Activated CD4-positive, alpha-beta T cell treated with anti-CD3 and anti-CD28 coated beads, Interleukin-10, Interleukin-2, amounts not matched to agents 100 ng/mL and 50 ng/mL, durations not matched to agents 16 hours and 8 hours (primary cell): ENCODE data around the gene POC1B.

Source experiments
- DNase-seq: peaks from one replicate; pipeline ENCODE4 v3.0.0-alpha.2; 2020

Gene POC1B

GRCh38 chr12:89417246-89417977 lies 108.4 kb downstream of the POC1B start:
- no peak for DNase-seq

DNA sequence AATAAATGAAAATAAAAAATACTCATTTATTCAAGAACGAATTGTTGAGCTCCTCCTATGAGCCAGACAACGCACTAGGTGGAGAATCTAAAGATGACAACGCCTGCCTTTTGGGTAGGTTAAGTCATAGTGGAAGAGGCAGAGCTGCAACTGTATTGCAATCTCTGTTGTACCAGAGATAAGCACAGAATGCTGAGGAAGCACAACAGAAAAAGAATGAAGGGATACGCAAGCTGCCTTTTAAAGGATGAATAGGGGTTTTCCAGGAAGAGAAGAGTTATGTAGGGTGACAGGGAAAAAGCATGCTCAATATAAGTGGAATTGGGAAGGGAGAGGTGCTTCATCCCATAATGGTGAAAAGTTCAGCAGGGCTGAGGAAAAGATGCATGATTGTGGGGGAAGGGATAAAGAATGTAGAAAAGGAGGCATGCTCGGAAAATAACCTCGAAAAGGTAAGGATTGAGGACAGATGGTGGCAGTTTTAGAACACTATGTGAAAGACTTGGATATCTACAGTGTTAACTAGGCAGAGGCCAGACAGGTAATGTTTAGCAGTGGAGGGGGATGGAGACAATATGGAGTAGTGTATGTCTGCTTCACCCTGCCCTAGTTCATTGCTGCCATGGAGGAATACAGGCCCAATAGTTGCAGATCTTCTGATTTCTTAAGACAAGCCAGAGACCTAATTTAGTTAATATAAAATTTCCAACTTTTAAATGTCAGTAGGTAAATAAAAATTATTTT lies 109.6 kb downstream of the POC1B start:
- DNase-seq, result no peak

GRCh38 chr12:89414851-89415250 lies 111.0 kb downstream of the POC1B start:
- DNase-seq, result no peak

- no peak for DNase-seq
Measured at GRCh38 chr12:89414322-89414721, 111.5 kb downstream of the POC1B start.

GRCh38 chr12:89413234-89413633 lies 112.6 kb downstream of the POC1B start:
- DNase-seq, result no peak

- DNase-seq, result no peak
Measured at GRCh38 chr12:89412665-89413064, 113.2 kb downstream of the POC1B start.

GRCh38 chr12:89411846-89412245 lies 114.0 kb downstream of the POC1B start:
- no peak for DNase-seq

DNA sequence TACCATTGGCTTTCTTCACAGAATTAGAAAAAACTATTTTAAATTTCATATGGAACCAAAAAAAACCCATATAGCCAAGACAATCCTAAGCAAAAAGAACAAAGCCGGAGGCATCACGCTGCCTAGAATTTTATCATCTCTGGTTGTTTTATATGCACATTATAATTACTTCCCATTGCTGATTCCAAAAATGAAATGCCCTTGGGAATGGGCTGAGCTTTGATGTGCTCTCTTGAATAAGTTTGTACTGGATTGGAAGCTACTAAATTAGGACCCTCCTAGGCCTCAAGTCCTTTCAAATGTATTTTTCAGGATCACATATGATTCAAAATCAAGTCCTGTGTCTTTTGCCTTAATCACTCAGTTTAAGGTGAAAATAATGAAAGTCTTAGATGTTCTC lies 114.6 kb downstream of the POC1B start:
- no peak for DNase-seq

DNA sequence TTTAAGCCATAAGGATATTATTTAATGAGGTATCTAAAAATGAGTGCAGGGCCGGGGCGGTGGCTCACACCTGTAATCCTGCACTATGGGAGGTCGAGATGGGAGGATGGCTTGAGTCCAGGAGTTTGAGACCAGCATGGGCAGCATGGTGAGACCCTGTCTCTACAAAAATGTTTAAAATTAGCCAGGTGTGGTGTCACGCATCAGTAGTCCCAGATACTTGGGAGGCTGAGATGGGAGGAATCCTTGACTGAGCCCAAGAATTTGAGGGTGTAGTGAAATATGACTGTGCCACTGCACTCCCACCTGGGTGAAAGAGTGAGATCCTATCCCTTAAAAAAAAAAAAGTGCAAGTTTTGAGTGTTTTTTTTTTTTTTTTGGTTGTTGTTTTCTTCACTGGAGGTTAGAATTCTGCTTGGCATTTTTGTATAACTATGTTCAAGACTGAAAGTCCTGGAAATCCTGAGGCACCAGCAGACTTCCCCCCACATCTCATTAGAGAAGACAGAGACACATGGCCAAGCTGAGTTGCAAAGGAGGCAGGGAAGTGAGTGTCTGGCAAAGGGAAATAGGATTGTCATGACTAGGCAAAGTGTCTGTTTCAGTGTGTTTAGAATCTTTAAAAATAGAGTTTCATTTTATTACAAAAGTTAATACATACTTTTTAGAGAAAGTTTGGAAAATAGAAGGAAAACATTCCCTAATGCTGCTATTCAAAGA lies 120.1 kb downstream of the POC1B start:
- DNase-seq, result no peak

GRCh38 chr12:89401433-89402058 lies 124.3 kb downstream of the POC1B start:
- DNase-seq, result no peak

GRCh38 chr12:89400415-89400814 lies 125.4 kb downstream of the POC1B start:
- DNase-seq, result no peak

- no peak for DNase-seq
Measured at GRCh38 chr12:89395712-89396111, 130.1 kb downstream of the POC1B start.

DNA sequence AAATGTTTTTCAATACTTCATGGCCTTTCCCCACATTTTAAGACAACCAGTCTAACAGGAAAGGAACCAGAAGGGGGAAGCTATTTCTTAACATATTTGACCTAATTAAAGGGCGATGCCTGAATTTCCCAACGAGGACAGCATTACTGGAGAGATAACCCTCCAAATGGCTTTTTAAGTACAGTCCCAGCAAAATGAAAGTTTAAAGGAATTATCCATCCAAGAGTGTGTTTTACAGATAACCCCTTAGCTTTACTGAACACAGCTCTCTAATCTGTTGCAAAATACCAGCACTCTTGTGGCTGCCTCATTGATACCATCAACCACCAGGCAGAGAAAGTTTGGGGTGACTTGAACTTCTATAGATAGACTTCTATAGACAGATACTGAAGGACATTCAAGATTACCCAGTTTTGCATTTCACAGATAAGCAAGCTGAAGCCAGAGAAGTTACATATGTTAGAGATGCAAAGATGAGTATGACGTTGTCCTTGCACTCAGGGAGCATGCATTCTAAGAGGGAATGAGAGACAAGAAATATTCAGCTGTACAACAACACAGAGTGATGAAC lies 132.2 kb downstream of the POC1B start:
- DNase-seq, result no peak

GRCh38 chr12:89392391-89392790 lies 133.5 kb downstream of the POC1B start:
- DNase-seq, result no peak

DNA sequence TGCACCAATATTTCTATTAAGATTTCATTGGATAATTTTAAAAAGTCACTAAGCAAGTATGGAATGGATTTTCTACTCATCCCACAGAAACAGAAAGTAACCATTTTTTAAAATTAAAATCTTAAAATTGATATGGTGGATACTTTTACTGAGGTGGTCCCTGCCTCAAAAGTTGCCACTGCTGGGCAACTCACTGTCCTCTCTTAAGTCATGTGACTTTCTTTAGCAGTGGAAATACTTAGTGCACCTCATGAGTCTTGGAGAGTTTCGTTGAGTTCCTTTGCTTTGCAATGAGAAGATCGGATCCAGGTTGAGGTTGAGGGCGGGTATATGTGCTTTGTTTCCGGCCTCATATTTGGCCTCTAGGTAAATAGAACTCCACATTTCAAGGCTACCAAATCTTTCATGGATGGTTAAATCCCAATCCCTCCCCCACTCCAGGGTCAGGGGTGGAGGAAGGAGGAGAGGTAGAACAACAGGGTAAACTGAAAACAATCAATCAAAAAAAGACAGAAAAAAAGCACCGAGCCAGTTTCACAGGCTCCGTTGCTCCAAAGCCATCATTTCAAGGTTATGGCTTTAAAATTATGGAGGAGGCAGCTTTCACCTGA lies 134.0 kb downstream of the POC1B start:
- no peak for DNase-seq

GRCh38 chr12:89390802-89391673 lies 134.8 kb downstream of the POC1B start:
- peak; percentile 43 for DNase-seq

- peak; percentile 50 for DNase-seq
Measured at GRCh38 chr12:89389755-89390661, 135.8 kb downstream of the POC1B start.

DNA sequence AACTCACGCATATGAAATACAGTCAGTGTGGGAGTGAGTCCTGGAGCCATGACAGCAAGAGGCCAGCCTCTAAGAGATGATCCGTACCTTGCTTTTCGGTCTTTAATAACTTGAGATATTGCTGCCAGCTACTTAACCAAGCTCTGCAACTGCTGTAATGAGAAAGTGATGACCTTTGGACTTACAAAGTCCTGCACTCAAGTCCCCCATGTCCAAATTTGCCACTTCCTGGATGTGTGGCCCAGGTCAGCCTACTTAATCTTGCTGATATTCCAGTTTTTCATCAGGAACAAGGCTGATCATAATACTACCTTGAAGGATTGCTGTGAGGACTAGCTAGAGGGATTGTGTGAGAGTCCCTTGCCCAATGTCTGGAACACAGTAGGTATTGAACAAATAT lies 139.7 kb downstream of the POC1B start:
- no peak for DNase-seq

DNA sequence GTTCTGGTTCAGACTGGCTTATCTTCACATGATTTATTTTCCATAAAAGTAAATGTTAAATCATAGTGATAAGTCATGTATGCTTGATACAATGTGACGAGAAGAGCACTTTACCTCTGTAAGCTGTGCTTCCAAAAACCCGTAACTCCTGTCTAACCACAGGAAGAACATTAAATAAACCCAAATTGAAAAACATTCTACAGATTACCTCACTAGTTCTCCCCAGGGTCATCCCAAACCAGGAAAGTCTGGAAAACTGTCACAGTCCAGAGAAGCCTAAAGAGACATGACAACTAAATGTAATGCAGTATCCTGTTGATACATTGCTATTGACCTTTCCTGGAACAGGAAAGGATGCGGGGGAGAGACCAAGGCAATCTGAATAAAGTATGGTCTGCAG lies 141.0 kb downstream of the POC1B start:
- DNase-seq, result no peak

- DNase-seq, result no peak
Measured at GRCh38 chr12:89384050-89384758, 141.6 kb downstream of the POC1B start.
